Measurements from ENCODE around the gene PI3.

GRCh38 chr20:45193331-45193730, 18.6 kb downstream of the PI3 start:
- TF ChIP-seq EZH2 (IDR thresholded peaks at IDR 0.05; ENCODE audit: low read length, missing control alignments) (no peak), CTCF (conservative IDR thresholded peaks at IDR 0.05 in 1 of 2, IDR thresholded peaks at IDR 0.05 in 1 of 2; ENCODE audit: low read depth in 1 of 2, low read length in 2 of 2) (no peak)

All from fibroblast of lung (primary cell).